Middle frontal gyrus (tissue), 1 donor: ENCODE measurements around the gene CALML6.
"Not testable (repeated sequence)": the region's sequence is repeated elsewhere in the genome, so short reads cannot be mapped to it uniquely, and the experiment has no call there.

Experiments used
- DNase-seq: peaks from one replicate; pipeline ENCODE4 v3.0.0-alpha.2; 2015; ENCODE audit warnings: low spot score; ENCODE audit errors: extremely low spot score

The CALML6 gene

GRCh38 chr1:1924849-1925248 is 9.8 kb downstream of the CALML6 start:
- DNase-seq: no peak

- no peak for DNase-seq
These were observed 10.6 kb downstream of the CALML6 start for GRCh38 chr1:1925437-1926345.

GRCh38 chr1:1926346-1926811 is 11.3 kb downstream of the CALML6 start:
- DNase-seq: no peak

- DNase-seq: no peak
These were observed 12.0 kb downstream of the CALML6 start for GRCh38 chr1:1926886-1927660.

- no peak for DNase-seq
These were observed 12.7 kb downstream of the CALML6 start for GRCh38 chr1:1927751-1928150.

- DNase-seq: no peak
These were observed 13.4 kb downstream of the CALML6 start for GRCh38 chr1:1928231-1929101.

GRCh38 chr1:1929102-1929638 is 14.1 kb downstream of the CALML6 start:
- DNase-seq: no peak

- DNase-seq: no peak
These were observed 14.8 kb downstream of the CALML6 start for GRCh38 chr1:1929639-1930545.

- not testable (repeated sequence) for DNase-seq
These were observed 19.8 kb downstream of the CALML6 start for GRCh38 chr1:1934848-1935247.

GRCh38 chr1:1937061-1937460 is 22.0 kb downstream of the CALML6 start:
- no peak for DNase-seq

- no peak for DNase-seq
These were observed 22.7 kb downstream of the CALML6 start for GRCh38 chr1:1937549-1938275.

GRCh38 chr1:1938276-1938573 is 23.2 kb downstream of the CALML6 start:
- DNase-seq: no peak

- no peak for DNase-seq
These were observed 23.7 kb downstream of the CALML6 start for GRCh38 chr1:1938613-1939295.

- DNase-seq: no peak
These were observed 24.4 kb downstream of the CALML6 start for GRCh38 chr1:1939296-1940122.

- no peak for DNase-seq
These were observed 25.0 kb downstream of the CALML6 start for GRCh38 chr1:1940123-1940425.

- DNase-seq: no peak
These were observed 26.3 kb downstream of the CALML6 start for GRCh38 chr1:1941211-1941841.

- DNase-seq: no peak
These were observed 27.1 kb downstream of the CALML6 start for GRCh38 chr1:1941868-1942752.
